IMR-90 (cell line): ENCODE results near the gene HSP90AA1. TPM values are rescaled to one million over a fixed set of nuclear protein-coding genes. Genes with fewer than 3 reads are reported as not detected.
A peak's percentile ranks its signal among the peaks of the same experiment; 100 is the strongest.

Experiments used
- ATAC-seq: fragments of 200-7000 bp; cut with Tn5 transposase; 2 replicates; pipeline ENCODE4 v1.9.1; 2020; ENCODE audit warnings: low read depth, mild to moderate bottlenecking, moderate library complexity
- BruUV-seq: library from RNA; stranded (reverse); fragments of 400-500 nt; replicated peaks from 2 replicates; lab custom pipeline; 2021; lab: Mats Ljungman, UMichigan
- CTCF ChIA-PET: fragments of 300-600 bp; formaldehyde crosslinking; extraction: SDS; loops from one replicate; lab custom pipeline; 2021; ENCODE audit warnings: antibody characterized with exemption; lab: Yijun Ruan, JAX
- POLR2A ChIA-PET: fragments of 300-600 bp; sonication (Branson Sonifier 250); formaldehyde crosslinking; loops from one replicate; lab custom pipeline; 2022; ENCODE audit warnings: antibody characterized with exemption; ENCODE audit not compliant: unreplicated experiment; lab: Charles Lee
- DNase-seq: peaks from one replicate; pipeline ENCODE4 v3.0.0; 2013
- H2AFZ ChIP-seq: replicated peaks from 2 replicates; pipeline ENCODE3; 2013; ENCODE audit warnings: low read length, mild to moderate bottlenecking; ENCODE audit not compliant: poor library complexity
- H2AK5ac ChIP-seq: 2 replicates; pipeline ENCODE4 v1.6.1; 2013; ENCODE audit warnings: low read depth, low read length, inconsistent platforms
- H2AK9ac ChIP-seq: replicated peaks from 2 replicates; pipeline ENCODE3; 2013; ENCODE audit warnings: mild to moderate bottlenecking, low read depth, low read length, moderate library complexity; ENCODE audit not compliant: poor library complexity
- H2BK120ac ChIP-seq: 2 replicates; pipeline ENCODE4 v1.6.1; 2013; ENCODE audit warnings: low read depth, low read length, inconsistent platforms
- H2BK15ac ChIP-seq: 3 replicates; pipeline ENCODE4 v1.6.1; 2013; ENCODE audit warnings: low read depth, low read length, inconsistent platforms
- H2BK20ac ChIP-seq: 2 replicates; pipeline ENCODE4 v1.6.1; 2013; ENCODE audit warnings: low read depth, mild to moderate bottlenecking, inconsistent platforms, low read length, moderate library complexity
- H2BK5ac ChIP-seq: 2 replicates; pipeline ENCODE4 v1.6.1; 2013; ENCODE audit warnings: mild to moderate bottlenecking, low read depth, low read length, inconsistent platforms; ENCODE audit not compliant: poor library complexity, severe bottlenecking
- H3K14ac ChIP-seq: replicated peaks from 2 replicates; pipeline ENCODE4 v1.6.1; 2013; ENCODE audit warnings: low read depth, low read length, inconsistent platforms
- H3K18ac ChIP-seq: 2 replicates; pipeline ENCODE4 v1.6.1; 2013; ENCODE audit warnings: low read depth, low read length, control low read depth
- H3K23ac ChIP-seq: 2 replicates; pipeline ENCODE4 v1.6.1; 2013; ENCODE audit warnings: low read depth, low read length, inconsistent platforms
- H3K27ac ChIP-seq: 2 replicates; pipeline ENCODE4 v1.5.1; 2013; ENCODE audit warnings: mild to moderate bottlenecking, control low read depth, low read length; ENCODE audit not compliant: insufficient read depth
- H3K27me3 ChIP-seq: 2 replicates; pipeline ENCODE4 v1.6.1; 2013; ENCODE audit warnings: low read length; ENCODE audit not compliant: control insufficient read depth, insufficient read depth
- H3K36me3 ChIP-seq: 2 replicates; pipeline ENCODE4 v1.6.1; 2013; ENCODE audit warnings: low read length, mixed read lengths; ENCODE audit not compliant: control insufficient read depth, insufficient read depth
- H3K4ac ChIP-seq: 2 replicates; pipeline ENCODE4 v1.6.1; 2013; ENCODE audit warnings: low read depth, low read length, inconsistent platforms
- H3K4me1 ChIP-seq: 2 replicates; pipeline ENCODE4 v1.6.1; 2013; ENCODE audit warnings: low read length, mixed read lengths; ENCODE audit not compliant: control insufficient read depth, insufficient read depth
- H3K4me2 ChIP-seq: 2 replicates; pipeline ENCODE4 v1.6.1; 2013; ENCODE audit warnings: low read depth, mild to moderate bottlenecking, control low read depth, low read length, moderate library complexity
- H3K4me3 ChIP-seq: 2 replicates; pipeline ENCODE4 v1.5.1; 2013; ENCODE audit warnings: low read depth, mild to moderate bottlenecking, control low read depth, low read length, moderate library complexity; ENCODE audit not compliant: insufficient read depth
- H3K56ac ChIP-seq: 2 replicates; pipeline ENCODE4 v1.6.1; 2013; ENCODE audit warnings: low read length, inconsistent platforms; ENCODE audit not compliant: insufficient read depth; ENCODE audit errors: extremely low read depth
- H3K79me1 ChIP-seq, 2 experiments: 2 replicates each; pipeline ENCODE4 v1.6.1; 2013; ENCODE audit warnings: low read length in 2 of 2, inconsistent platforms in 1 of 2, low read depth in 1 of 2
- H3K9ac ChIP-seq: 2 replicates; pipeline ENCODE4 v1.6.1; 2013; ENCODE audit warnings: low read depth, low read length, control low read depth
- H3K9me1 ChIP-seq: 2 replicates; pipeline ENCODE4 v1.6.1; 2013; ENCODE audit warnings: low read length, inconsistent platforms; ENCODE audit not compliant: insufficient read depth
- H3K9me3 ChIP-seq: 2 replicates; pipeline ENCODE4 v1.6.1; 2013; ENCODE audit warnings: low read length; ENCODE audit not compliant: control insufficient read depth, insufficient read depth
- H4K20me1 ChIP-seq: 2 replicates; pipeline ENCODE4 v1.6.1; 2013; ENCODE audit warnings: low read length, inconsistent platforms; ENCODE audit not compliant: insufficient read depth
- H4K5ac ChIP-seq: 2 replicates; pipeline ENCODE4 v1.6.1; 2013; ENCODE audit warnings: mild to moderate bottlenecking, low read depth, low read length, control low read depth
- H4K8ac ChIP-seq, 2 experiments: 2 replicates each; pipeline ENCODE4 v1.6.1; 2013; ENCODE audit warnings: low read depth in 2 of 2, low read length in 2 of 2, control low read depth in 1 of 2, inconsistent platforms in 1 of 2
- H4K91ac ChIP-seq: 2 replicates; pipeline ENCODE4 v1.6.1; 2013; ENCODE audit warnings: low read depth, low read length, inconsistent platforms; ENCODE audit not compliant: insufficient read depth
- CHD1 ChIP-seq: IDR thresholded peaks from 2 replicates; pipeline ENCODE4 v1.6.1; 2012; ENCODE audit warnings: low read depth, low read length, improper control_type of control experiment
- FOS ChIP-seq: fragments of 150-350 bp; IDR thresholded peaks from 2 replicates; pipeline ENCODE4 v1.6.1; 2016; ENCODE audit warnings: low read depth, low read length
- MAFK ChIP-seq: IDR thresholded peaks from 2 replicates; pipeline ENCODE4 v1.6.1; 2012; ENCODE audit warnings: low read depth, low read length, improper control_type of control experiment
- MAZ ChIP-seq: IDR thresholded peaks from 2 replicates; pipeline ENCODE4 v1.6.1; 2012; ENCODE audit warnings: low read depth, mild to moderate bottlenecking, low read length, improper control_type of control experiment, moderate library complexity, borderline replicate concordance
- NFE2L2 ChIP-seq: fragments of 150-350 bp; IDR thresholded peaks from 2 replicates; pipeline ENCODE4 v1.6.1; 2016; ENCODE audit warnings: low read depth, mild to moderate bottlenecking, low read length
- RCOR1 ChIP-seq: IDR thresholded peaks from 2 replicates; pipeline ENCODE4 v1.6.1; 2012; ENCODE audit warnings: mild to moderate bottlenecking, low read length, improper control_type of control experiment; ENCODE audit not compliant: insufficient replicate concordance
- WGBS, 2 experiments: methylation state at CpG; one replicate each; pipeline versions ENCODE4 v1.1.5 to v1.1.7; 2013; ENCODE audit warnings: missing lambda C conversion rate in 2 of 2; ENCODE audit not compliant: insufficient read length in 1 of 2; ENCODE audit errors: extremely low coverage in 2 of 2; 5-methylcytosine and 5-hydroxymethylcytosine counted together
- dilution Hi-C: fragments of 300-500 bp; cut with HindIII; formaldehyde crosslinking; loops from one replicate; pipeline ENCODE4 v1.14.3; 2018; ENCODE audit warnings: low sequenced_read_pairs; ENCODE audit not compliant: unreplicated experiment
- in situ Hi-C: fragments of 300-500 bp; cut with MboI; formaldehyde crosslinking; loops from 3 replicates; pipeline ENCODE4 v1.14.3; 2019; ENCODE audit warnings: low sequenced_read_pairs, inconsistent platforms, mixed read lengths
- intact Hi-C: fragments of 100-400 bp; cut with micrococcal nuclease; formaldehyde crosslinking; loops from 2 replicates; pipeline ENCODE4 v1.10.0; 2022
- polyA plus RNA-seq, 3 experiments: library from polyadenylated mRNA; depleted of rRNA; stranded (reverse); fragments of >200 nt; gene quantifications; 2 replicates each; pipeline ENCODE4 v1.2.3, GENCODE V29; 2012; ENCODE audit warnings: low replicate concordance in 1 of 3
- total RNA-seq: library from RNA; depleted of rRNA; stranded (reverse); fragments of >200 nt; gene quantifications from 2 replicates; pipeline ENCODE4 v1.2.3, GENCODE V29; 2012
- TF ChIP-seq, protein P1 (sequence below): fragments of 150-350 bp; IDR thresholded peaks from 2 replicates; pipeline ENCODE4 v1.6.1; 2016; ENCODE audit warnings: low read depth, mild to moderate bottlenecking, low read length, moderate library complexity, borderline replicate concordance

HSP90AA1 gene
- total and polyA plus RNA-seq, 2 of the 4 experiments (the other 2 are of a cell fraction): 535 to 578 TPM

DNA sequence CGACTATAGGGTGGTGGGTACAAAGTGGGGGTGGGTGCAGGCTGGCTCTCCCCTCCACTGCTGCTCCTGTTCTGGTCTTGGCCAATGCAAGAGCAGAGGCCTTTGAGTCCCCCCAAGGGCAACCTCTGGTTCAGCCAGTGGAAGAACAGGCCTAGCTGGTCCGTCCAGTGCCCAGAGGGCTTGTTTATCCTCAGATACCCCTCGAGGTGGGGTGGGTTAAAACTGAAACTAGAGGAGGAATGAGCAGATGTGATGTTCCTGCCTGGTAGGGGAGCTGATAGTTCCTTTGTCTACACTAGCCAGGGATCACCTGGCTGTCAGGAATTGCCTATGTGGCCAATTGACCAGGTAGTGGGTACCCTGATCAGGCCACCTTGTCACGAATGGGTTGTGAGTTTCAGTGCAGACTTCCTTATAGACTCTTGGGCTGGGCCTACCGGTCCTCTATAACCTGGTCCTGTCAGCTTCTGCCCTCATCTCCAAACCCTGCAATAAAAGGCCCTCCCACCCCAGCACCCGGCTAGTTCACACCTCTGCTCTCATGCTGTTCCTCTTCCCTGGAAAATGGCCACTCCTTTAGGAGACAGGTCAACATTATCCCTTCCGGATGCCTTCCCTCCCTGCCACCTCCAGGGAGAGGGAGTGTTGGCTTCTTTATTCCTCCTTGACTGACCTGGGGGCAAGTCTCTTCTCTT is 10.7 kb upstream of the HSP90AA1 start:
- 50% methylated on average over 1 of the region's 7 CpGs; no CpG with 5 or more reads in 1 of the 2 experiments for WGBS, 2 experiments
- no TSS peak for BruUV-seq
- H3K18ac ChIP-seq: no peak overlapping the region
- ATAC-seq (no peak), DNase-seq (no peak)
- H3K9ac ChIP-seq: no peak overlapping the region
- no peak overlapping the region for H4K91ac ChIP-seq
- no peak overlapping the region for H3K4ac ChIP-seq
- peaks cover 6% of the 10 kb centered on the region; the same call in 1 of the 2 replicates for H3K9me1 ChIP-seq
- no peak overlapping the region for H2BK120ac ChIP-seq
- no peak overlapping the region for H3K56ac ChIP-seq
- no peak overlapping the region for H4K8ac ChIP-seq
- no peak overlapping the region for H3K4me3 ChIP-seq
- dilution Hi-C loops: no loop called here
- H3K36me3 ChIP-seq: no peaks in the 10 kb centered on the region
- no peaks in the 10 kb centered on the region for H3K9me3 ChIP-seq
- no peaks in the 10 kb centered on the region for H4K20me1 ChIP-seq
- peak overlapping the region; percentile 42 for H2AK9ac ChIP-seq
- H2AK5ac ChIP-seq: no peak overlapping the region
- CTCF ChIA-PET: interaction anchor here (0.9 to 2.2 kb wide), 3 partner anchors 13 to 100 kb away, joined by 3 to 7 read pairs (median 4); no protein-coding TSS in a partner anchor
- H3K79me1 ChIP-seq: no peaks in the 10 kb centered on the region
- H3K4me2 ChIP-seq: no peak overlapping the region
- POLR2A ChIA-PET: no interaction called here
- no peak overlapping the region for H3K23ac ChIP-seq
- no peaks in the 10 kb centered on the region for H3K27me3 ChIP-seq
- no peak overlapping the region for H4K5ac ChIP-seq
- no peak overlapping the region for H3K14ac ChIP-seq
- in situ Hi-C loops: loop anchor here (25.0 kb wide), 1 partner anchor 215 kb away; the partner anchor contains the start of genes MOK and ZNF839
- no peak overlapping the region for H3K27ac ChIP-seq
- no peak overlapping the region for H2BK20ac ChIP-seq
- no peak overlapping the region for H2BK15ac ChIP-seq
- intact Hi-C loops: loop anchor here (2.0 to 5.0 kb wide), 2 partner anchors 50 to 391 kb away; no protein-coding TSS in a partner anchor
- no peak overlapping the region for H2BK5ac ChIP-seq
- peaks cover 12% of the 10 kb centered on the region for H3K4me1 ChIP-seq
- H2AFZ ChIP-seq: peak overlapping the region; percentile 23
- TF ChIP-seq MAFK: no peak
- TF ChIP-seq MAZ: no peak
- TF ChIP-seq, protein P1, sequence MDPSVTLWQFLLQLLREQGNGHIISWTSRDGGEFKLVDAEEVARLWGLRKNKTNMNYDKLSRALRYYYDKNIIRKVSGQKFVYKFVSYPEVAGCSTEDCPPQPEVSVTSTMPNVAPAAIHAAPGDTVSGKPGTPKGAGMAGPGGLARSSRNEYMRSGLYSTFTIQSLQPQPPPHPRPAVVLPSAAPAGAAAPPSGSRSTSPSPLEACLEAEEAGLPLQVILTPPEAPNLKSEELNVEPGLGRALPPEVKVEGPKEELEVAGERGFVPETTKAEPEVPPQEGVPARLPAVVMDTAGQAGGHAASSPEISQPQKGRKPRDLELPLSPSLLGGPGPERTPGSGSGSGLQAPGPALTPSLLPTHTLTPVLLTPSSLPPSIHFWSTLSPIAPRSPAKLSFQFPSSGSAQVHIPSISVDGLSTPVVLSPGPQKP: no peak
- no peak for TF ChIP-seq NFE2L2
- no peak for TF ChIP-seq CHD1
- TF ChIP-seq RCOR1: no peak
- no peak for TF ChIP-seq FOS
